Type B pancreatic cell (in vitro differentiated cells): ENCODE measurements around the gene ACTN4. TPM values are rescaled to one million over a fixed set of nuclear protein-coding genes. Genes with fewer than 3 reads are reported as not detected.

Experiments
- DNase-seq: peaks from one replicate; pipeline ENCODE4 v3.0.0; 2021; ENCODE audit warnings: mixed read lengths; ENCODE audit not compliant: unreplicated experiment; ENCODE audit errors: extremely low spot score
- H3K27ac Mint-ChIP-seq: 2 replicates; pipeline ENCODE4 v1.8.0; 2021; ENCODE audit warnings: mild to moderate bottlenecking, mixed read lengths
- H3K27me3 Mint-ChIP-seq: 2 replicates; pipeline ENCODE4 v1.8.0; 2021; ENCODE audit warnings: mixed read lengths
- H3K36me3 Mint-ChIP-seq: 2 replicates; pipeline ENCODE4 v1.8.0; 2021; ENCODE audit warnings: mixed read lengths
- H3K4me1 Mint-ChIP-seq: one replicate; pipeline ENCODE4 v1.8.0; 2021; ENCODE audit warnings: mixed read lengths; ENCODE audit not compliant: unreplicated experiment
- H3K4me3 Mint-ChIP-seq: 2 replicates; pipeline ENCODE4 v1.8.0; 2021; ENCODE audit warnings: mild to moderate bottlenecking, mixed read lengths
- H3K9me3 Mint-ChIP-seq: 2 replicates; pipeline ENCODE4 v1.8.0; 2021; ENCODE audit warnings: mixed read lengths
- CTCF ChIP-seq: fragments of 200-600 bp; sonication (generic); conservative IDR thresholded peaks from 2 replicates; pipeline ENCODE4 v1.5.0; 2021; ENCODE audit warnings: antibody characterized with exemption, mild to moderate bottlenecking
- total RNA-seq: library from RNA; stranded (reverse); gene quantifications from 2 replicates; pipeline ENCODE4 v1.2.1, GENCODE V29; 2021; ENCODE audit warnings: low replicate concordance

Gene ACTN4
- total RNA-seq, 1 donor from 2014 or later = 475 TPM

GRCh38 chr19:38726761-38727301, 79.4 kb downstream of the ACTN4 start:
- no peak for TF ChIP-seq CTCF
- no peak overlapping the region for H3K27ac Mint-ChIP-seq
- peaks cover 9% of the 10 kb centered on the region for H3K36me3 Mint-ChIP-seq
- H3K9me3 Mint-ChIP-seq = no peaks in the 10 kb centered on the region
- H3K4me1 Mint-ChIP-seq = peaks cover 5% of the 10 kb centered on the region
- H3K27me3 Mint-ChIP-seq = no peaks in the 10 kb centered on the region
- no peak for DNase-seq
- H3K4me3 Mint-ChIP-seq = no peak overlapping the region

DNA sequence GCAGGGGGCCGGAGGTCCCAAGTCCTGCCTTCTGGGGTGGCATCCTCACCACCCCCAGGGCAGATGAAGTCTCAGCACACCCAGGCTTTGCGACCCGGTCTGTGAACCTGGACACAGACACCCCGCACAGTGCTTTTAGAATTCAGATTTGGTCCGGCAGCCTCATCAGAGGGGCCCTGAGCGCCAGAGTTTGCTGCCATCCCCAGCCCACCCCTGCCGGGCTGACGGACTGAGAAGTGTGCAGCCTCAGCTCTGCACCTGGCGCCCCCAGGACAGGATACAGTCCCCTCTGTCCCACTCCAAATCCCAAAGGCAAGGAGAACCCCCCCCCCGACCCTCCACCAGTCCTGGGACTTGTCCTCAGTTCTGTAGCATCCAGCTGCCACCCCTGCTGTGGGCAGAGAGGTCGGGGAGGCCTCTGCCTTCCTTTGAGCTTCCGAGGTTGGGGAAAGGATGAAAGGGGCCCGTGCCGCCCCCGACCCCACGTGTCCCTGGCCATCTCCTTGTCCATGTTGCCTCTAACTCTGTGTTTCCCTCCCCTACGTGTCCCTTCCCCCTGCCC, 79.9 kb downstream of the ACTN4 start:
- H3K4me3 Mint-ChIP-seq = no peak overlapping the region
- no peaks in the 10 kb centered on the region for H3K9me3 Mint-ChIP-seq
- H3K27ac Mint-ChIP-seq = no peak overlapping the region
- H3K27me3 Mint-ChIP-seq = no peaks in the 10 kb centered on the region
- no peak for TF ChIP-seq CTCF
- peaks cover 9% of the 10 kb centered on the region for H3K36me3 Mint-ChIP-seq
- peaks cover 5% of the 10 kb centered on the region for H3K4me1 Mint-ChIP-seq
- no peak for DNase-seq

DNA sequence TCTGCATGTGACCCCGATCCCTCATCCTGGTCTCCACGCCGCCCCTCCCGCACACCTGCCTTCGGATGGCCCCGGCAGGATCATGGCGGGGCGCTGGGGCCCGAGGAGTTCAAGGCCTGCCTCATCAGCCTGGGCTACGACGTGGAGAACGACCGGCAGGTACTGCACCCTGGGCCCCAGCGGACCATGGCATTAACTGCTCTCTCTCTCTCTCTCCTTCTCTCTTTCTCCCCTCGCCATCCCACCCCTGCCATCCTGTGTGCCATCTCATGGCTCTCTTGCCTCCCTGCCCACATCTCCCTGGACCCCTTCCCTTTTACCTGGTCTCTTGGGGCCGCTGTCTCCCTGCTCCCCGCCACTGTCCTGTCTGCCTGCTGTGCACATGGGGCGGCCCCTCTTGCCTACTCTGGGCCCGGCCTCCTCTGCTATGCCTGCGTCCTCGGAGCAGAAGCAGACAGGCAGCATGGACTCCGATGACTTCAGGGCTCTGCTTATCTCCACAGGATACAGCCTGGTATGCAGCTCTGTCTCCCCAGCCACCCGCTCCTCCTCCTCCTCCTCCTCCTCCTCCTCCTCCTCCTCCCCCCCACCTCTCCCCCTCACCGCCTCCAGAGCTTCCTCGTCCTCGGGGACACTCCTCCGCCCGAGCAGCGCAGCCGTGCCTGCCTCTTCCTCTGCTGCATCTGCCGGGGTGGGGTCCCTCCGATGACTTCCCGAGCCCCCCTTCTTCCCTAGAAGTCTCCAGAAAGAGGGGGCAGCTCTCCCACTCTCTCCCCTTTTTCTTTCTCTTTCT, 80.6 kb downstream of the ACTN4 start:
- TF ChIP-seq CTCF = no peak
- H3K27me3 Mint-ChIP-seq = no peaks in the 10 kb centered on the region
- H3K9me3 Mint-ChIP-seq = no peaks in the 10 kb centered on the region
- H3K4me1 Mint-ChIP-seq = peaks cover 5% of the 10 kb centered on the region
- H3K36me3 Mint-ChIP-seq = peaks cover 9% of the 10 kb centered on the region
- DNase-seq = no peak
- no peak overlapping the region for H3K4me3 Mint-ChIP-seq
- no peak overlapping the region for H3K27ac Mint-ChIP-seq

DNA sequence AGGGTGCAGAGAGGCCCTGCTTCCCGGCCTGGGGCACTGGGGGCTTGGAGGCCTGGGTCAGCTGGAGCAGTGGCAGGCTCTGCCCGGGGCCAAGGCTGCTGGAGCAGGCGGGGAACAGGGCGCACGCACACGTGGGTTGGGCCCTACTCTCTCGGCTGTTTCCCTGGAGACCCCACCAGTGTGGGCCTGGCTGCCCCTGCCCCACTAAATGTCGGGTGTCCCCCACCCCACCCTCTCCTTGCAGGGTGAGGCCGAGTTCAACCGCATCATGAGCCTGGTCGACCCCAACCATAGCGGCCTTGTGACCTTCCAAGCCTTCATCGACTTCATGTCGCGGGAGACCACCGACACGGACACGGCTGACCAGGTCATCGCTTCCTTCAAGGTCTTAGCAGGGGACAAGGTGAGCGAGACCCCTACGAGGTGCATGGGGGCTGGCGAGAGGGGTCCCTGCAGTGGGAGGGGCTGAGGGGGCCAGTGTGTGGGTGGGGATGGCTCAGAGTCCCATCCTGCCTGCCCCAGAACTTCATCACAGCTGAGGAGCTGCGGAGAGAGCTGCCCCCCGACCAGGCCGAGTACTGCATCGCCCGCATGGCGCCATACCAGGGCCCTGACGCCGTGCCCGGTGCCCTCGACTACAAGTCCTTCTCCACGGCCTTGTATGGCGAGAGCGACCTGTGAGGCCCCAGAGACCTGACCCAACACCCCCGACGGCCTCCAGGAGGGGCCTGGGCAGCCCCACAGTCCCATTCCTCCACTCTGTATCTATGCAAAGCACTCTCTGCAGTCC, 81.5 kb downstream of the ACTN4 start:
- DNase-seq = no peak
- Mint-ChIP-seq H3K27me3 (no peaks in the 10 kb centered on the region), H3K9me3 (no peaks in the 10 kb centered on the region), H3K4me3 (no peak overlapping the region), H3K36me3 (peaks cover 9% of the 10 kb centered on the region), H3K4me1 (peaks cover 5% of the 10 kb centered on the region), H3K27ac (no peak overlapping the region)
- TF ChIP-seq CTCF = no peak

GRCh38 chr19:38729653-38730469, 82.4 kb downstream of the ACTN4 start:
- H3K36me3 Mint-ChIP-seq = peaks cover 9% of the 10 kb centered on the region
- TF ChIP-seq CTCF = peak; percentile 93
- peaks cover under 1% of the 10 kb centered on the region for H3K27me3 Mint-ChIP-seq
- DNase-seq = no peak
- H3K9me3 Mint-ChIP-seq = no peaks in the 10 kb centered on the region
- peak overlapping the region; percentile 76 for H3K27ac Mint-ChIP-seq
- peaks cover 5% of the 10 kb centered on the region for H3K4me1 Mint-ChIP-seq
- H3K4me3 Mint-ChIP-seq = peak overlapping the region; percentile 25
